Stimulated activated naive CD4-positive, alpha-beta T cell treated with Interleukin-2 at 50 U/mL for 16 hours (primary cell): Measurements from ENCODE around the gene NCOA5.

Experiments
- DNase-seq: peaks from one replicate; lab custom pipeline; 2025; lab: John Stamatoyannopoulos, UW

NCOA5 gene

GRCh38 chr20:46062151-46062550 lies 27.6 kb downstream of the NCOA5 start:
- no peak for DNase-seq

DNA sequence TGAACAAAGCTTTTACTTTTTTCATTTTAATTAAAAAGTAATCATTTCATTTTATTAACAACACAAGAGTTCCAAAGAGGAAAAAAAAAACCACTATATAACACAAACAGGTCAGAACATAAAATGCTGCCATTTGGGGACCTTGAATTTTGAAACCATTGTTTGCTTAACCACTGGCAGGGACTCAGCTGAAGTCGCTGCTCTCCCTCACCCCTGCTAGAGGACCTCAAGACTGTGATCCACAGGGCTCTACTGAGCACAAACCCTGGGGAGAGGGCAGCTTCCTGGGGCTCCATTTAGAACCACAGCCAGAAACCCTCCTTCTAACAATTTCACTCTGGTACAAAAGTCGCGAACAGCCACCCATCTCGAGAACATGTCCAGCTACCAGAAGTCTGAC lies 28.8 kb downstream of the NCOA5 start:
- no peak for DNase-seq

DNA sequence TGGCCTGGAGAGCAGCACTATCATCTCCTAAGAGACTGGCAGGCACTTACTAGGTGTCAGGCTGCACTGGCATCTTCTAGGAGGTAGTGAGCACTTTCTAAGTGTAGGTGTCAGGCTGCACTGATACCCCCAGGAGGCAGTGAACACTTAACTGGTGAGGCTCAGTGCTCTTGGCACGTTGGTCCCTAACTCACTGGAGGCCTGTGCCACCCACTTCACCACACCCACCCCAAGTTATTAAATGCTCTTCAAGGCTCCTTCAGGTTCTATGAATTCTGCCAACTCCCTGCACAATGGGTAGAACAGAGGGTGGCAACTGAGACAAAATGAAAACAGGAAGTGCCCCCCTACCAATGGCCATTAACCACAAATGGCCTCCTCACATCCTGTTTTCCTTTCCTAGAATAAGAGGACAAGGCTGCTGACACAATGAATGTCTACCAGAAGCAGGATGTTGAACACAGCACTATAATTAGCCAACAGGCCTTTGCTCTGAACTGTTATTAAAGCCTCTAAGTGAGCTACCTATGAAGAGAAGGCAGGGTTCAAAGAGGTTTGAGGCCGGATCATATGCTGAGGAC lies 29.4 kb downstream of the NCOA5 start:
- DNase-seq, result no peak

GRCh38 chr20:46058599-46059281 lies 31.0 kb downstream of the NCOA5 start:
- no peak for DNase-seq

GRCh38 chr20:46057856-46058598 lies 31.7 kb downstream of the NCOA5 start:
- DNase-seq, result no peak

DNA sequence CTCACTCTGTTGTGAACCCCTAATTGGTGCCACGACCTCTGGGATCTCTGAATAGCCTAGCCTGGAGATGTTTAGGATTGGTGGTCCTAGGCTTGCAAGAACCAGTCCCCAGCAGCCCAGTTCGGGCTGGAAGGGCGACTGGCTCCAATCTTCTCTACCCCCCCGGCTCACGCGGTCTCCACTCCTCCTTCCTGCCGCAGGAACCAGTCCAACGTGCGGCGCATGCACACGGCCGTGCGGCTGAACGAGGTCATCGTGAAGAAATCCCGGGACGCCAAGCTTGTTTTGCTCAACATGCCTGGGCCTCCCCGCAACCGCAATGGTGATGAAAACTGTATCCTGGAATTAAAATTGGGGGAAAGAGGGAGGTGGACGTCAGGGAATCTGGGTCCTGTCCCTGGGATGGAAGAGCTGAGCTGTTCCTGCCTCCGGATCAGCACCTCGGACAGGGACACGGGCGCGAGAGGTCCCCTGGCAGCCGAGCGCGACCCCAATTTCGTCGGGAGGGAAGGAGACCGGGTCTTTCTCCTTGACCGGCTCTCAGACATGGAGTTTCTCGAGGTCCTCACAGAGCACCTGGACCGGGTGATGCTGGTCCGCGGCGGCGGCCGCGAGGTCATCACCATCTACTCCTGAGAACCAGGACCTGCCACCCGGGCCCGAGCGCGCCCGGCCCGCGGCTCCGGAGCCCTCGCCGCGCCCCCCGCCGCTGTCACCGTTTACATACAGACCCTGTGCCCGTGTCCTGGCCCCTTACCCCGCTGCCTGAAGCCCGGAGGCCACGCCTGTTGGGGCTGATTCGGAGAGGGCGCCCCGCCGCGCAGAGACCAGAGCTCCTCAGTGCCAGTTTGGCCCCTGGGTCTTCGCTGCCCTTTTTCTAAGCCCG lies 32.5 kb downstream of the NCOA5 start:
- no peak for DNase-seq

DNA sequence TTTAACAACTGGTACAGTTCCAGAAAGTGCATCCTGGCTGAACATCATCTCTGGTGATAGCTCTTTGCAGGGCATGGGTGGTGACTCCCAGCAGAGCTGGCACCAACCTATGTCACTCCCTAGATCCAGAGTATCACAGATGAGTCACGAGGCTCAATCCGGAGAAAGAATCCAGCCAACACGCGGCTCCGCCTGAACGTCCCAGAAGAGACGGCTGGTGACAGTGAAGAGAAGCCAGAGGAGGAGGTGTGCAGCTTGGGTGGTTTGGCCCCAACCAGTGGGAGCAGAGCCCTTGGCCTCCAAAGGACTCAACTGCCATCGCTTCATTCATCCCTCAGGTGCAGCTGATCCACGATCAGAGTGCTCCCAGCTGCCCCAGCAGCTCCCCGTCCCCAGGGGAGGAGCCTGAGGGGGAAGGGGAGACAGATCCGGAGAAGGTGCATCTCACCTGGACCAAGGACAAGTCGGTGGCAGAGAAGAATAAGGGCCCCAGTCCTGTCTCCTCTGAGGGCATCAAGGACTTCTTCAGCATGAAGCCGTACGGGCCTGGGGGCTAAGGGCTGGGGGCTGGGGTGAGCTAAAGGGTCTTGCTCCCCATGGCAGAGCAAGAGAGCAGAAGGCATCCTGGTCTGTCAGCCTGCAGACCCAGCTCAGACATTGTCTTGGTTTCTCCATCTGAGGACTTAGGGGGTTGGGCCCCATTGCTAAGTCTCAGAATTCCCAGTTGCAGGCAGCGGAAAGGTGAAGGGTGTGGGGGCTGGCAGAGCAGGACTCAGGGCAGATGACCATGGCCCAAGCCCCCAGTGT lies 33.5 kb downstream of the NCOA5 start:
- DNase-seq, result no peak

GRCh38 chr20:46055269-46055668 lies 34.5 kb downstream of the NCOA5 start:
- DNase-seq, result no peak

DNA sequence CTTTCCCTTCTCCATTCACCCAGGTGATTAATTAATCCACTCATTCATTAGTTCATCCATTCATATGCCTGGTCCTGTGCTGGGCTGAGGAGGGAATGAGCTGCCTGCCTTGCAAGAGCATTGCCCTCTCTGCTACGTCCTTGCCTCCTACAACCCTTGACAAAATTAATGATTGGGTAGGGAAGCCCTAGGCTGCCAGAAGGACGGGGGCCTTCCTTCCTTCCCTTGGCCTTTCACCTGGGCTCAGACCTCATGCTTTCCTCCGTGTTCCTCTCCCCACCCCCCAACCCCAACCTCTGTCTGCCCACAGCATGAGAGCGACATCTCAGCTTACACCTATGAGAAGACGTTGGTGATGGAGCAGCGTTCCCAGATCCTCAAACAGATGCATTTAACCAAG lies 35.2 kb downstream of the NCOA5 start:
- DNase-seq, result no peak

- DNase-seq, result no peak
Observed at GRCh38 chr20:46053416-46053815, 36.3 kb downstream of the NCOA5 start.

DNA sequence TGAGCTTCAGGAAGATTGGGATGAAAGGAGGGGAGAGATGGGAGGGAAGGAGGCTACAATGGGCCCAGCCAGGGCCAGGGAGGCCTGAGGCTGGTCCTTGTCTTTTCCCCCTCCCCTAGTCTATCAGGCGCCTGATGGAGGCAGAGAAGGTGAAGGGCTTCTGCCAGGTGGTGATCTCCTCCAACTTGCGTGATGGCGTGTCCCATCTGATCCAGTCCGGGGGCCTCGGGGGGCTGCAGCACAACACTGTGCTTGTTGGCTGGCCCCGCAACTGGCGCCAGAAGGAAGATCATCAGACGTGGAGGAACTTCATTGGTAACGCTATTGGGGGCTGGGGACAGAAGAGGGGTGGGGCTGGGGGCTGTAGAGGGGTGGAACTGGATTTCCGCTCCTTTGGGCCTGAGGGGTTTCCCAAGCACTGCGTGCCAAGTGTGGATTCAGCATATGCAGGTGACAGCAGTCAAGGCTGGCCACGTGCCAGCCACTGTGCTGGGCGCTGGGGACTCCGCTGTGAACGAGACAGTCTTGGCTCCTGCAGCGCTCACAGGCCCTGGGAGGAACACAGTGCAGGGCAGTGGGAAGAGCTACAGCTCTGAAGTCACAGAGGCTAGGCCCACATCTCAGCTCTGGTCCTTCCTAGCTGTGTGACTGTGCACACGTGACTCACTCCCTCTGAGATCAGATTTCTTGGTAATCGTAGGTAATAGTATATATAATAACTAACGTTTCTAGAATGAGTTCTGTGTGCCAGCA lies 38.0 kb downstream of the NCOA5 start:
- DNase-seq, result no peak

DNA sequence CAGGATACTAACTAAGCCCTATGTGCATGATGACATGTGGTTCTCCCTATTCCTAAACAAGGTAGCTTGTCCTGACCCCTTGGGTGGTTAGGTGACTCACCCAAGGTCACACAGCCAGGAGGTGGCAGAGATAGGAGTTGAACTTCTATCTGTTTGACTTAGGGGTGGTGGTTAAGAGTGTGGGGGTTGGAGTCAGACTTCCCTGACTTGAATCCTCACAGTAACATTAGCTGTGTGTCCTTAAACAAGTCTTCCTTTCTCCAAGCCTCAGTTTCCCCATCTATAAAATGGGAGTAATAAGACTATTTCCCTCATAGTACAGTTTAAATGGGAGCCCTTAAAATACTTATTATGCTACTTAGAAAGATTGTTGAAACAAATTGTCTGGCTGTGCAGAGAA lies 38.9 kb downstream of the NCOA5 start:
- DNase-seq, result no peak

DNA sequence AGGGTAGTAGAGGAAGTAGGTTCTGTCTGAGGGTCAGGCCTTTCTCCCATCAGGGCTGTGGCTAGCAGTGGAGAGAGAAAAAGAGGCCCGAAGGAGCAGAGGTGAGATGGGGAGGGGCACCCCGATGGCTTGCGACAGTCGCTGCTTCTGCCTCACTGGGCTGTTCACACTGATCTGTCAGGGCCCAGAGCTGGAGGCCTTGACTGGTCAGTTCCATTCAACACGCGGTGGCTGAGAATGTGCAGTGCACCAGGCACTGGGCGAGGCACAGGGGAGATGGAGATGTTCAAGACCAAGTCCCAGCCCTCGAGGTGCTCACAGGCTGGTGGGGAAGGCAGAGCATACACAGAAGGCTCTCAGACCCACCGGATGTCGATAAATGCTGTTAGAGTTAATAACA lies 39.3 kb downstream of the NCOA5 start:
- no peak for DNase-seq

DNA sequence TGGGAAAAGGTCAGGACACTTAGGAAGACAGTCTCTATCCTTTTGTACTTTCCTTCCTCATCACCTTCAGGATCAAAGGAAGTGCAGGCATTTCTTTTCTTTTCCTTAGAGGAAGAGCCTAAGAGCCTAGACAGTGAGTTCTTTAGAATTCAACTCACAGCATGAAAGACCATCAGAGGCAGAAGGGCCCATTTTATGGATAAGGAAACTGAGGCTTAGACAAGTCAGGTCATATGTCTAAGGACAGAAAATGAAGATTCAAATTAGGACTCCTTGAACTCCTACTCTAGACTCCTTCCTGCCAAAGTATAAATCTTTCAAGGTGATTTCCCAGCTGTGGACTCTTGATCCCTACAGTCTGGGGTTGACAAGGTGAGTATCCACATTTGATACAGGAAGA lies 39.9 kb downstream of the NCOA5 start:
- DNase-seq, result no peak

- no peak for DNase-seq
Observed at GRCh38 chr20:46049190-46049589, 40.6 kb downstream of the NCOA5 start.

- no peak for DNase-seq
Observed at GRCh38 chr20:46047821-46048220, 41.9 kb downstream of the NCOA5 start.

GRCh38 chr20:46046588-46047310 lies 43.0 kb downstream of the NCOA5 start:
- DNase-seq, result no peak

DNA sequence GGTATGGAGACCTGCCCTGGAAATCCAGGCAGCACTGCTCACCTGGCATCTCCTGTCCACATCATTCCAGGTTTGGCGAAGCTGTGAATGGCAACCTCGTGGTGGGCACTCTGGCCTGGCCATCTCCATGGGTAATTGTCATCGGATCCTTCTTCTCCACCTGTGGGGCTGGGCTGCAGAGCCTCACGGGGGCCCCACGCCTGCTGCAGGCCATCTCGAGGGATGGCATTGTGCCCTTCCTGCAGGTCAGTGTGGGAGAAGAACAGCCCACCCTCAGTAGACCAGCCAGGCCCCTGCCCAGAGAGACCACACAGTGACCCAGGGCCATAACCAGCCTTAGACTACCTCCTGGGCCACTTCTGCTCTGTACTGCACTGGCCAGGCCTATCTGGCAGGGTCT lies 44.9 kb downstream of the NCOA5 start:
- DNase-seq, result no peak

- no peak for DNase-seq
Observed at GRCh38 chr20:46043556-46043955, 46.2 kb downstream of the NCOA5 start.

DNA sequence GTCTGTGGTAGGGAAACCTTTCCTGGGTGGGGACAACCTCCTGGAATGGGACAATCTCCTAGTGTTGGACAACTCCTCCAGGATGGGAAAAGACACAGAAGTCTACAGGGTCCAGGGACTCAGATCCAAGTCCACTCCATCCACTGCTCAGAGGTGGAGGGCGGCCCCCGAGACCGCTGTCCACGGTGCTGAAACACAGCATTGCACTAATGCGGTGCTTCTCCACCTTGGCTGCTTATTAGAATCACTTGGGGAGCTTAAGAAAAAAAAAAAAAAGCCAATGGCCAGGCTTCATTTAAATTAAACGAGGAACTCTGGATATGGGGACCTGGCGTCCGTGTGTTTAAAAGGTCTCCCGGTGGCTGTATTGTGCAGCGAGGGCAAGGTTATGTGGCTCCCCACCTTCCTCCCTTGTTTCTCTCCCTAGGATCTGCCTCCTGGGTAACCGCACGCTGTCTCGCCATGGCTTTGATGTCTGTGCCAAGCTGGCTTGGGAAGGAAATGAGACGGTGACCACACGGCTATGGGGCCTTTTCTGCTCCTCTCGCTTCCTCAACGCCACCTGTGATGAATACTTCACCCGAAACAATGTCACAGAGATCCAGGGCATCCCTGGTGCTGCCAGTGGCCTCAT lies 48.7 kb downstream of the NCOA5 start:
- DNase-seq, result peak; percentile 21
